Stimulated activated naive CD8-positive, alpha-beta T cell treated with anti-CD3 and anti-CD28 coated beads, Interleukin-15, Interleukin-2, amounts not matched to agents 100 U/mL and 50 U/mL, for 24 hours (primary cell): ENCODE results near the gene NCCRP1.

Source experiments
- ATAC-seq: fragments of 150-1000 bp; cut with Tn5 transposase; one replicate; pipeline ENCODE4 v1.10.0; 2021
- DNase-seq: peaks from one replicate; pipeline ENCODE4 v3.0.0; 2021

Gene NCCRP1

DNA sequence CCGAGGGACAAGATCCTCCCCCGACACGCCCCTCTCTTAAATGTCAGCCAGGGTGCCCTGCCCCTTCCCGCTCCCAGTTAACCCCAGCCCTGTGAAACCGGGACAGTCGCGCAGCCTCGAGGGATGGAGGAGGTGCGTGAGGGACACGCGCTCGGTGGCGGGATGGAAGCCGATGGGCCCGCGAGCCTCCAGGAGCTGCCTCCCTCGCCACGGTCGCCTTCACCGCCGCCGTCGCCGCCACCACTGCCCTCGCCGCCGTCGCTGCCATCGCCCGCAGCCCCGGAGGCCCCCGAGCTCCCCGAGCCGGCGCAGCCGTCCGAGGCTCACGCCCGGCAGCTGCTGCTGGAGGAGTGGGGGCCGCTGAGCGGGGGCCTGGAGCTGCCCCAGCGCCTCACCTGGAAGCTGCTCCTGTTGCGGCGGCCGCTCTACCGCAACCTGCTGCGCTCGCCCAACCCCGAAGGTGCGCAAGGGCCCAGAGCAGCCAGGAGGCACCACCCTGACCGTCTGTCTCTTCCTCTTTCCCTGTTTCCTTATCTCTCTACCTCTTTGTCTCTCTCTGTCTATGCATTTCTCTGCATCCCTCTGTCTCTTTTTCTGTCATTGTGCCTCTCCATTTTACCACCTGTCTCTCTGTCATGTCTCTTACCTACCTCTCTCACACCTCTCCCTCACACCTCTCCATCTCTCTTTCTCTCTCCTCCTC, at the start of gene NCCRP1:
NCCRP1 (plus strand) TSS at position 105 of the 703 bp plus-strand sequence; CDS start at position 124, 19 bp downstream.
- DNase-seq (no peak), ATAC-seq (no peak)

- DNase-seq (no peak), ATAC-seq (no peak)
Observed at GRCh38 chr19:39147480-39147879, 49.3 kb upstream of the NCCRP1 start.

DNA sequence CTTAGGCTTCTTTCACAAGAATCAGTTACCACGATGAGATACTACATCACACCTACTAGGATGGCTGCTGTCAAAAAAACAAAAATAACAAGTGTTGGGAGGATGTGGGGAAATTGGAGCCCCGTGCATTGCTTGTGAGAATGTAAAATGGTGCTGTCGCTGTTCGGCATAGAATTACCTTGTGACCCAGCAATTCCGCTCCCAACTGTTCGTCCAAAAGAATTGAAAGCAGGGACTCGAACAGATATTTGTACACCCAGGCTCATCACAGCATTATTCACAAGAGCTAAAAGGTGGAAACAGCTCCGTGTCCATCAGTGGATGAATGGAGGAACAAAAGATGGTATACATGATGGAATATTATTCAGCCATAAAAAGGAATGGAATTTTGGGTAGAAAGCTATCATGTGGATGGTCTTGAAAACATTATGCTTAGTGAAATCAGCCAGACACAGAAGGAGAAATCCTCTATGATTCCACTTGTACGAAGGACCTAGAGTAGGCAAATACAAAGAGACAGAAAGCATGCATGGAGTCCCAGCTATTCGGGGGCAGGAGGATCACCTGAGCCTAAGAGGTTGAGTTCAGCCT, 47.7 kb upstream of the NCCRP1 start:
- no peak for ATAC-seq
- no peak for DNase-seq

GRCh38 chr19:39150235-39150634, 46.5 kb upstream of the NCCRP1 start:
- ATAC-seq (no peak), DNase-seq (no peak)

DNA sequence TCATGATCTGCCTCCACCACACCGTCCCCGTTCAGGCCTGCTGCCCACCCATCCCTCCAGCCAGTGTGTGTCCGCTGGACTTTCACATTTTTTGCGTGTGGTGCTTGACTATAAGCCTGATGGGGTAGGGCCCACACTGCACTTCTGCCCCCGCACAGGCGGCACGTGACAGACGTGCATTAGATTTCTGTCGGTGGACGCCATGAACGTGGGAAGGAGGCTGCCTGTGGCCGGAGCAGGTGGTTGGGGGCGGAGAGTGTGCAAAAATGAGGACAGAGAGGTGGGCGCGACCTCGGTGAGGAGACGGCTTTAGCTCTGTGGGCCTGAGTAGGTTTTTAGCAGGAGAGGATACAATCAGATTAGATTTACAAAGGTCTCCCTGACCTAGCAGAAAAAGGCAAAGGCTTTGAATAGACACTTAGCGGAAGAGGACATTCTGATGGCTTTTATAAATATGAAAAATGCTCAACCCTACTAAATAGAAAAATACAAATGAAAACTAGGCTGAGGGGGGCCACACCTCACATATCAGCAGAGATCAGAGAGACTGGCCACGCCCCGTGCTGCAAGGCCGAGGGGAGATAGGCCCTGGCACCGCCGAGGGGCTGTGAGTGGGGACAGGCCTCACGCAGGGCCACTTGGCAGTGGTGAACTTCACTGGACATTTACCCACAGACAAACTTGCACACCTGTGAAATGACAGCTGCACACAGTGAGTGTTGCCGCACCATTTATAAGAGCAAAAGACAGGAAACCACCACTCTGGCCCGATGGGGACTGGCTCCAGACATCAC, 45.8 kb upstream of the NCCRP1 start:
- DNase-seq: no peak
- ATAC-seq: no peak

GRCh38 chr19:39152066-39152465, 44.7 kb upstream of the NCCRP1 start:
- no peak for ATAC-seq
- no peak for DNase-seq

DNA sequence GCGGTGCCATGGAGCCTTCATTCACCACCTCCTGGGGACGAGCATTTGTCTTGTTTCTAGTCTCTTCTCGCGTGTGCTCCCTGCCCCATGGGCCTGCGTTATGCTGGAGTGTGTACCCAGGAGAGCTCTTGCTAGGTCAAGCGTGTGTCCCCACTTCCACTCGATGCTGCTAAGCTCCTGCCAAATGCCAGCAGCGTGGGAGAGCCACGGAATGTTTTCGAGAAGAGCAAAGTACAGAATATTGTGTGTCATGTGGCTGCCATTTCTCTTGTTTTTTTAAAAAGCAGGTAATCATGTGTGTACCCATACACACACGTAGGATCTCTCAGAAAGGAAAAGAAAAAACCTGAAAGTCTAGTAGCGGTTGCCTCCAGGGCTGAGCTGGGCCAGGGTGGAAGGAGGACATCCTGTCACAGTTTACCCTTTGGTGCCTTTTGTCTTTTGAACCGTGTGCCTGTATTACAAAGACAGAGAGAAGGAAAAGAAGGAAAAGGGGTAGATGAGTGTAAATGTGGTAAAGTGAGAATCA, 42.6 kb upstream of the NCCRP1 start:
- DNase-seq (no peak), ATAC-seq (no peak)

DNA sequence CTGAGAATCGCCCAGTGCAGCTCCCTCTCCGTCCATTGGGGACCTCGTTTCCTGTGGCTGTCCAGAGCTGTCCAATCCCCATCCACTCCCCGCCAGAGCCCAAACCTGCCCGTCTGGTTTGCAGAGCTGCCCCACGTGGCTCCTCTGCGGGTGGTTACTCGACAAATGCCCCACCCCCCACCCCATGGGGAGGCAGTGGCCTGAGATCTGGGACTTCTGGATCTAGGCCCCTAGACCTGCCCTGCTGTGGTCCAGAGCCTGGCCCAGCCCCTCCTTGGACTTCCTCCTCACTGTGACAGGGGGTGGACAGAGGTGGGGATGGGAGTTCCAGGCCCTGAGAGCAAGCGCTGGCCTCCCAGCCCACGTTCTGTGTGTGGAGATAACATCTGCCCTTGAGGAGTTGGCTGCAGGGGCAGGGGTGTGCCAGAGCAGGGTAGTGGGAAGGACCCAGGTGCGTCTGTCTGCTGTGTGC, 42.1 kb upstream of the NCCRP1 start:
- no peak for DNase-seq
- peak; percentile 9 for ATAC-seq

DNA sequence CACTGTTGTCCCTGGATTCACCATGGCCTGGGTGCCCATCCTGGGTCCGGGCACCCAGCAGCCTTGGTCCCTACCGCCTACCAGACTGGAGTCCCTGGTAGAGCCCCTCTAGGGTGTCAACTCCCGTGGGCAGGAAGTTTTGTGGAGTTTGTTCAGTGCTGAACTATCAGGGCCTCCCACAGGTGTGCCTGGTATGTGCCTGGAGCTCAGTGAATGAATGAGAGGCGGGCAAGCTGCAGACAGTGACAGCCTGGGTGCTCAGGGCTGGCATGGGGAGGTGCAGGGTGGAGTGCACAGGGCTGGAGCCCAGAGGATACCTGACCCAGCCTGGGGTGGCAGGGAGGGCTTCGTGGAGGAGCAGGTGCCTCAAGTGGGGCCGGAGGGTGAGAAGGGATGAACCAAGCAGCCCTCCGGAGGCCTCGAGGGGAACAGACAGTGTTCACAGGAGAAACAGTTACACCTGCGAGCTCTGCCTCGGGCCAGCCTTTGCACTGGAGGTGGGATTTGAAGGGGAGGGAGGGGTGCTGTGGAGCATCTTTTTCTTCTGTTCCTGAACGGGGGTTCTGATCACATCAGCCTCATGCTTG, 41.6 kb upstream of the NCCRP1 start:
- DNase-seq: no peak
- ATAC-seq: no peak

DNA sequence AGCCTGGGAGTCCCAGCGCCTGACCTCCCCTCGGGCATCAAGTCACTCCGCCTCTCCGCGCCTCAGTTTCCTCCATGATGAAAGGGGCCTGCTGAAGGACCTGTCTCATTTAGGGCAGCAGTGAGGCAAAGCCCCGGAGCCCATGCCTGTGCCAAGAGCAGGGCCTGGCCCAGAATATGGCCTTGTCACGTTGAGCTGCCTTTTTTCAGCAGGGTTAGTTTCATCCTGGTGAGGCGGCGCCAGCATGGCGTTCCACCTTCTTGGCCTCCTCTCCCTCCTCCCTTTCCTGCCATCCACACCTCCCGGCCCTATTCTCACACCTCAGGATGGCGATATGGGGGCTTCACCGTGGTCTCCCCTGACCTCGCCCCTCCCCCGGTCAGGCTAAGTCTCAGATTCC, 41.0 kb upstream of the NCCRP1 start:
- ATAC-seq (no peak), DNase-seq (no peak)

DNA sequence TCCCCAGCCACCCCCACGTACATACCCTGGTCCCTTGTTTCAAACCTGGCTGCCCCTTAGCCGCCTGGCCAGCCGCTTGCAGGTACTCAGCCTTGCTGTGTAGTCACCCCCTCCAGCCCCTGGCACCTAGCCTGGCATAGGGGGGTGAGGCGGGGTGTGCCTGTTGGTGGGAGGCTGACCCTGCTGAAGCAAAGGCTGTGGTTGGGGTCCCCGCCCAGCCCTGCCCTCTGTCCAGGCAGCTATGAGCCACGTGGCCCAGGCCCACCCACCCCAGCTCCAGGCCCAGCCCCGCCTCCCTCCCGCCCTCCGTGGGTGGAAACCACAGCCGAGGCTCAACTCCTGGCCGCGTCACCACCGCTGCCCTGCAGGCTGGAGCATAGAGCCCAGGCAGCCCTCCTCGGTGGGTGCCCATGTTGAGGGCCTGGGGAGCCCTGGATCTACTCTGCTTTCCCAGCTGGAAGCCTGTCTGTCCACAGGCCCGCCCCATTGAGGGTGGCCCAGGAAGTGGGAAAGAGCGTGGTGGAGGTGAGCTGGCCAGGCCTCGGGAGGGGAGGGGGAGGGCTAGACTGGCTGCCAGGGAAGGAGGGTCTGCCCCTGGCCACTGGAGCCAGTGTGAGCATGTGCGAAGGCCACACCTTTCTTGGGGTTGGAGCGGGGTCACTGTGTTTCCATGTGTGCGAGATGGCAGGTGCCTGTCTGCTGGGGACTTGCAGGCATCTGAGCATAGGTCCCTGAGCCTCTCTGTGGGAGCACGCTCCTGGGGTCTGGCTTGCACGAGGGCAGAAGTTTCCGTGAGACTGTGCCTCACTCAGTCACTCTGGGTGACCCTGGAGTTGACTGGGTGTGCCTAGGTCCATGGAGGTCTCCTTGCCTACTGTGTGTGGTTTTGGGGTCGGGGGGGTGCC, 40.2 kb upstream of the NCCRP1 start:
- DNase-seq: no peak
- no peak for ATAC-seq

- no peak for ATAC-seq
- no peak for DNase-seq
Observed at GRCh38 chr19:39157275-39157996, 39.3 kb upstream of the NCCRP1 start.

GRCh38 chr19:39157997-39158389, 38.8 kb upstream of the NCCRP1 start:
- no peak for ATAC-seq
- no peak for DNase-seq

DNA sequence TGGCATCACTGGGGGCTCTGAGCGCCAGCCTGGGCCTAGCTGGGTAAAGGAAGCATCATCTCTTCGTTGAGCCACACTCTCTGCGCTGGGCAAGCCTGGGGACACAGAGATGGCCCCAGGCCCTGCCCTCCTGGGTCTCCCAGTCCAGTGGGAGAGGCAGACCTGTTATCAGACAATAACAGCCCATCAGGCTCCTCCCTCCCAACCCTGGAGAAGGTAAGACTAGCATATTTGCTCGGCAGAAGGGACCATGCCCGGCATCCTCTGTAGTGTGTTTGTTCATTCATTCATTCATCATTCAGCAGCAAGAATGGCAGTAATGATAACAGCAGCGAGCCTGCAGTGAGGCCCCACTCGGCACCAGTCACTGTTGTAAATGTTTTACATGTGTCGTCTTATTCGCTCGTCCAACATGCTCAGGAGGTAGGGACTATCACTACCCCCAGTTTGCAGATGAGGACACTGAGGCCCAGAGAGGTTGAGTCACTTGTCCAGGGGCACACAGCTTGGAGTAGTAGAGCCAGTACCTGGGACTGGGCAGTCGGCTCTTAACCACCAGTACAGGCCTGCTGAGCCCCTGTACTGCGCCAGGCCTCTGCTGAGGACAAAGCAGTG, 38.0 kb upstream of the NCCRP1 start:
- DNase-seq (no peak), ATAC-seq (no peak)

- no peak for ATAC-seq
- DNase-seq: no peak
Observed at GRCh38 chr19:39160523-39160861, 36.3 kb upstream of the NCCRP1 start.

GRCh38 chr19:39160889-39161672, 35.7 kb upstream of the NCCRP1 start:
- no peak for ATAC-seq

GRCh38 chr19:39162441-39163043, 34.2 kb upstream of the NCCRP1 start:
- ATAC-seq: no peak
- DNase-seq: no peak

More at GRCh38 chr19:39160889-39161672, 35.7 kb upstream of the NCCRP1 start:
- no peak for DNase-seq

GRCh38 chr19:39163621-39164020, 33.1 kb upstream of the NCCRP1 start:
- ATAC-seq (no peak), DNase-seq (no peak)

GRCh38 chr19:39164289-39164688, 32.5 kb upstream of the NCCRP1 start:
- DNase-seq: no peak
- no peak for ATAC-seq
